Testis (tissue), 3 donors: ENCODE results near the gene U2AF2. TPM values are rescaled to one million over a fixed set of nuclear protein-coding genes. Genes with fewer than 3 reads are reported as not detected.

ENCODE experiments used
- DNase-seq: peaks from one replicate; pipeline ENCODE4 v3.0.0-alpha.2; 2019
- H3K27ac ChIP-seq, 2 donors: fragments of 200-600 bp; sonication (generic); one replicate each; pipeline ENCODE4 v1.5.1; 2019
- H3K27me3 ChIP-seq: fragments of 200-600 bp; sonication (generic); one replicate; pipeline ENCODE4 v1.5.1; 2019
- H3K36me3 ChIP-seq: fragments of 200-600 bp; sonication (generic); one replicate; pipeline ENCODE4 v1.5.1; 2017; ENCODE audit warnings: low read depth; ENCODE audit errors: missing control alignments
- H3K4me1 ChIP-seq: fragments of 200-600 bp; sonication (generic); one replicate; pipeline ENCODE4 v1.5.1; 2019
- H3K4me3 ChIP-seq, 2 donors: fragments of 200-600 bp; sonication (generic); one replicate each; pipeline ENCODE4 v1.5.1; 2017 to 2019
- H3K9me3 ChIP-seq: fragments of 200-600 bp; sonication (generic); one replicate; pipeline ENCODE4 v1.5.1; 2017
- CTCF ChIP-seq, 3 experiments: fragments of 450-650 bp in 2 of 3; fragments of 200-600 bp in 1 of 3; sonication (generic) in 1 of 3; IDR thresholded peaks; one replicate each; pipeline ENCODE4 v1.5.1; 2016 to 2019; ENCODE audit warnings: antibody characterized with exemption in 3 of 3, mild to moderate bottlenecking in 2 of 3, moderate library complexity in 1 of 3
- POLR2A ChIP-seq: fragments of 450-650 bp; IDR thresholded peaks from one replicate; pipeline ENCODE4 v1.6.1; 2017; ENCODE audit warnings: antibody characterized with exemption, mild to moderate bottlenecking, moderate library complexity
- WGBS, 2 donors: methylation state at CpG; one replicate each; pipeline ENCODE4 v1.1.5; 2018; 5-methylcytosine and 5-hydroxymethylcytosine counted together
- intact Hi-C: fragments of 100-400 bp; cut with DNase I; formaldehyde crosslinking; loops from one replicate; pipeline ENCODE4 v1.15.1; 2023; ENCODE audit warnings: low total_unique reads
- polyA plus RNA-seq: library from polyadenylated mRNA; stranded (reverse); fragments of 350-450 nt; fragmentation: Illumina TruSeq; extraction: RNeasy Lipid Tissue Mini Kit (QIAGEN cat#74804); gene quantifications from one replicate; pipeline ENCODE4 v1.2.3, GENCODE V29; 2014; ENCODE audit warnings: low read depth, low replicate concordance; ENCODE audit not compliant: insufficient read depth
- total RNA-seq, 2 donors: library from RNA; depleted of rRNA; stranded (reverse); fragments of >200 nt; gene quantifications; one replicate each; pipeline ENCODE4 v1.2.3, GENCODE V29; 2016

U2AF2 gene
- total and polyA plus RNA-seq, 3 donors from 2014 or later = 163 to 281 (median 264) TPM

GRCh38 chr19:55694241-55694655 is 39.4 kb downstream of the U2AF2 start:
- Histone ChIP-seq H3K4me3 (no peak overlapping the region), H3K4me1 (peaks cover 4% of the 10 kb centered on the region), H3K36me3 (no peaks in the 10 kb centered on the region), H3K27ac (no peak overlapping the region), H3K27me3 (no peaks in the 10 kb centered on the region), H3K9me3 (no peaks in the 10 kb centered on the region)
- intact Hi-C loops = no loop called here
- TF ChIP-seq POLR2A = no peak
- TF ChIP-seq CTCF (IDR thresholded peaks at IDR 0.05) = no peak
- DNase-seq = no peak
- WGBS, 2 donors = 79 to 82% methylated on average over 12 to 15 of the region's 15 CpGs

- intact Hi-C loops = no loop called here
- no peaks in the 10 kb centered on the region for H3K27me3 ChIP-seq
- DNase-seq = no peak
- WGBS, 2 donors = 89 to 93% methylated on average over 20 to 36 of the region's 37 CpGs
- TF ChIP-seq CTCF (IDR thresholded peaks at IDR 0.05) = no peak
- TF ChIP-seq POLR2A = no peak
- H3K4me1 ChIP-seq = peaks cover 4% of the 10 kb centered on the region
- no peak overlapping the region for H3K4me3 ChIP-seq
- no peak overlapping the region for H3K27ac ChIP-seq
- no peaks in the 10 kb centered on the region for H3K9me3 ChIP-seq
- no peaks in the 10 kb centered on the region for H3K36me3 ChIP-seq
Measured at GRCh38 chr19:55694656-55695491, 40.0 kb downstream of the U2AF2 start.

GRCh38 chr19:55695511-55696290 is 40.9 kb downstream of the U2AF2 start:
- no peaks in the 10 kb centered on the region for H3K9me3 ChIP-seq
- H3K27me3 ChIP-seq = no peaks in the 10 kb centered on the region
- 88 to 90% methylated on average over 15 to 23 of the region's 23 CpGs for WGBS, 2 donors
- intact Hi-C loops = no loop called here
- H3K27ac ChIP-seq = no peak overlapping the region
- peaks cover 4% of the 10 kb centered on the region for H3K4me1 ChIP-seq
- no peak overlapping the region for H3K4me3 ChIP-seq
- TF ChIP-seq CTCF (IDR thresholded peaks at IDR 0.05) = no peak
- no peak for TF ChIP-seq POLR2A
- DNase-seq = no peak
- no peaks in the 10 kb centered on the region for H3K36me3 ChIP-seq

GRCh38 chr19:55696301-55697068 is 41.6 kb downstream of the U2AF2 start:
- Histone ChIP-seq H3K27me3 (no peaks in the 10 kb centered on the region), H3K4me1 (peaks cover 5% of the 10 kb centered on the region), H3K27ac (no peak overlapping the region), H3K9me3 (no peaks in the 10 kb centered on the region), H3K4me3 (no peak overlapping the region), H3K36me3 (no peaks in the 10 kb centered on the region)
- DNase-seq = no peak
- intact Hi-C loops = no loop called here
- WGBS, 2 donors = 92 to 93% methylated on average over 12 to 20 of the region's 20 CpGs
- TF ChIP-seq CTCF (IDR thresholded peaks at IDR 0.05) (no peak), POLR2A (no peak)
